Upper lobe of left lung (tissue), 4 donors: ENCODE measurements around the gene AQP5.

Experiments used
- POLR2A ChIP-seq, 4 donors: fragments of 450-650 bp; IDR thresholded peaks; one replicate each; pipeline ENCODE4 v1.5.1; 2016 to 2017; ENCODE audit warnings: antibody characterized with exemption in 4 of 4, mild to moderate bottlenecking in 2 of 4
- POLR2AphosphoS5 ChIP-seq, 2 donors: sonication (generic); formaldehyde crosslinking; IDR thresholded peaks; one replicate each; pipeline ENCODE4 v1.5.1; 2017; ENCODE audit warnings: antibody characterized with exemption in 2 of 2
- TF ChIP-seq, protein P1 (sequence below), 6 experiments: fragments of 450-650 bp in 4 of 6; fragments of 200-600 bp in 2 of 6; sonication (generic) in 2 of 6; IDR thresholded peaks; one replicate each; pipeline ENCODE4 v1.5.1; 2016 to 2019; ENCODE audit warnings: antibody characterized with exemption in 6 of 6

DNA sequence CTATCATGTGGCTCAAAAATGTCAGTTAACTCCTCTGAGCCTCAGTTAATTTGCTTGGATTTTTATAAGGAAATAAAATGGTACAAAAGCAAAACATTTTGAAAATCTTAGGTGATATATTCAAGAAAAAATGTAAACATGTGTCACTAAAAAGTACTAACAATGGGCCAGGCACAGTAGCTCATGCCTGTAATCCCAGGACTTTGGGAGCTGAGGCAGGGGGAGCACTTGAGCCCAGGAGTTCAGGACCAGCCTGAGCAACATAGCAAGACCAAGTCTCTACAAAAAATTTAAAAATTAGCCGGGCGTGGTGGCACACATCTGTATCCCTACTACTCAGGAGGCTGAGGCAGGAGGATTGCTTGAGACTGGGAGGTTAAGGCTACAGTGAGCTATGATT, 36.8 kb downstream of the AQP5 start:
- TF ChIP-seq POLR2A (IDR thresholded peaks at IDR 0.05) (no peak), POLR2AphosphoS5 (IDR thresholded peaks at IDR 0.05) (no peak)
- TF ChIP-seq, protein P1, sequence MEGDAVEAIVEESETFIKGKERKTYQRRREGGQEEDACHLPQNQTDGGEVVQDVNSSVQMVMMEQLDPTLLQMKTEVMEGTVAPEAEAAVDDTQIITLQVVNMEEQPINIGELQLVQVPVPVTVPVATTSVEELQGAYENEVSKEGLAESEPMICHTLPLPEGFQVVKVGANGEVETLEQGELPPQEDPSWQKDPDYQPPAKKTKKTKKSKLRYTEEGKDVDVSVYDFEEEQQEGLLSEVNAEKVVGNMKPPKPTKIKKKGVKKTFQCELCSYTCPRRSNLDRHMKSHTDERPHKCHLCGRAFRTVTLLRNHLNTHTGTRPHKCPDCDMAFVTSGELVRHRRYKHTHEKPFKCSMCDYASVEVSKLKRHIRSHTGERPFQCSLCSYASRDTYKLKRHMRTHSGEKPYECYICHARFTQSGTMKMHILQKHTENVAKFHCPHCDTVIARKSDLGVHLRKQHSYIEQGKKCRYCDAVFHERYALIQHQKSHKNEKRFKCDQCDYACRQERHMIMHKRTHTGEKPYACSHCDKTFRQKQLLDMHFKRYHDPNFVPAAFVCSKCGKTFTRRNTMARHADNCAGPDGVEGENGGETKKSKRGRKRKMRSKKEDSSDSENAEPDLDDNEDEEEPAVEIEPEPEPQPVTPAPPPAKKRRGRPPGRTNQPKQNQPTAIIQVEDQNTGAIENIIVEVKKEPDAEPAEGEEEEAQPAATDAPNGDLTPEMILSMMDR (IDR thresholded peaks at IDR 0.05) = no peak
